Measurements from ENCODE around the gene RPS6KA5.

The RPS6KA5 gene

DNA sequence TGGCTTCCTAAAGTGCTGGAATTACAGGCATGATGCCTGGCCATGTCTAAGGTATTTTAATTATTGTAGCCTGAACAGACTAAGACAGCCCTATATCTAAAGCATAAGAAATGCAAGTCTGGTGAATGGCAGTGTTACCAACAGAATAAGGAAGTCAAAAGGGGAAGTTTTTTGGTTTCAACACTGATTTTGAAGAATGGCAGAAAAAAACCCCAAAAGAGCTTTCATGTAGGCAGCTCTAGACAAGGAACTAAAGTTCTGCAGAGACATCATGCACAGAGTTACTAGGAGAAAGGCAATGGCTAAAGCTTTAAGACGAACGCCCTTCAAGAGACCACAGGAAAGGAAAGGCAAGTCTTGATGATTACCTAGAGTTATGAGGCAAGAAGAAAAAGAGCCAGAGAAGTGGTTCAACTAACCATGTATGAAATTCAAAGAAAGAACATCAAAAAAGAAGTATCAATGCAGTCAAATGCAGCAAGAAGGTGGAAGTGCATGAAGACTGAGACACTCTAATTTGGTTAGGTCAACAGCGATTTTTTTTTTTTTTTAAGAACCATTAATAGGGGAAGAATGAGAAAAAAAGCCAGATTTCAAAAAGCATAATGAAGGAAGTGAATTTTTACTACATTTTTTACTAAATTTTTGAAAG, 50.8 kb downstream of the RPS6KA5 start:
- H3K27ac ChIP-seq = no peak overlapping the region
- H3K36me3 ChIP-seq = no peaks in the 10 kb centered on the region
- no peak for DNase-seq
- H3K9me3 ChIP-seq (ENCODE audit: severe bottlenecking) = no peaks in the 10 kb centered on the region
- TF ChIP-seq, protein P1, sequence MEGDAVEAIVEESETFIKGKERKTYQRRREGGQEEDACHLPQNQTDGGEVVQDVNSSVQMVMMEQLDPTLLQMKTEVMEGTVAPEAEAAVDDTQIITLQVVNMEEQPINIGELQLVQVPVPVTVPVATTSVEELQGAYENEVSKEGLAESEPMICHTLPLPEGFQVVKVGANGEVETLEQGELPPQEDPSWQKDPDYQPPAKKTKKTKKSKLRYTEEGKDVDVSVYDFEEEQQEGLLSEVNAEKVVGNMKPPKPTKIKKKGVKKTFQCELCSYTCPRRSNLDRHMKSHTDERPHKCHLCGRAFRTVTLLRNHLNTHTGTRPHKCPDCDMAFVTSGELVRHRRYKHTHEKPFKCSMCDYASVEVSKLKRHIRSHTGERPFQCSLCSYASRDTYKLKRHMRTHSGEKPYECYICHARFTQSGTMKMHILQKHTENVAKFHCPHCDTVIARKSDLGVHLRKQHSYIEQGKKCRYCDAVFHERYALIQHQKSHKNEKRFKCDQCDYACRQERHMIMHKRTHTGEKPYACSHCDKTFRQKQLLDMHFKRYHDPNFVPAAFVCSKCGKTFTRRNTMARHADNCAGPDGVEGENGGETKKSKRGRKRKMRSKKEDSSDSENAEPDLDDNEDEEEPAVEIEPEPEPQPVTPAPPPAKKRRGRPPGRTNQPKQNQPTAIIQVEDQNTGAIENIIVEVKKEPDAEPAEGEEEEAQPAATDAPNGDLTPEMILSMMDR (IDR thresholded peaks at IDR 0.05; ENCODE audit: low read depth, low read length) = no peak
- H3K27me3 ChIP-seq (ENCODE audit: insufficient read depth, low read depth, severe bottlenecking) = no peaks in the 10 kb centered on the region
- no peak overlapping the region for H3K4me3 ChIP-seq (ENCODE audit: low read depth, low read length)

DNA sequence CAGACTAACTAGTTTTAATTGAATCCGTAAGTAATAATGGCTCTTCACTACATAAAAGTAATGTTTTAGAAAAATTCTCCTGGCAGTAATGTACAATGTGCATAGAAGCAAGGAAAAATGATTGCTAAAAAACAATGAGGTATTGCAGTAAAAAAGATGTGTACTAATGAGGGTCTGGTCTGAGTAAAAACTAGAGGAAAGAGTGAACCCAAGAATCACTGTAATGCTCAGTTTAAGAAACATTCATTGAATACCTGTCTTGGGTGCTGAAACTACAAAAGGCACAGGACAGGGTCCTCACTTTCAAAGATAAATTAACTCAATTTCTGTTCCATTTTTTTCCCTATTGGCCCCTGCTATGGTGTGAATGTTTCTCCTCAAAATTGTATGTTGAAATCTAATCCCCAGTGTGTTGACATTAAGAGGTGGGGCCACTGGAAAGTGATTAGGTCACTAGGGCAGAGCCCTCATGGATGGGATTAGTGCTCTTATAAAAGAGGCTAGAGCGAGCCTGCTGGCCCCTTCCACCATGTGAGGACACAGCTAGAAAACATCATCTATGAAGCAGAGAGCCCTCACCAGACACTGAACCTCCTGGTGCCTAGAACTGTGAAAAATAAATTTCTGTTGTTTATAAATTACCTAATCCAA, 51.6 kb downstream of the RPS6KA5 start:
- Histone ChIP-seq H3K27ac (no peak overlapping the region), H3K9me3 (ENCODE audit: severe bottlenecking) (no peaks in the 10 kb centered on the region), H3K27me3 (ENCODE audit: insufficient read depth, low read depth, severe bottlenecking) (no peaks in the 10 kb centered on the region), H3K36me3 (no peaks in the 10 kb centered on the region), H3K4me3 (ENCODE audit: low read depth, low read length) (no peak overlapping the region)
- TF ChIP-seq, protein P1 (IDR thresholded peaks at IDR 0.05; ENCODE audit: low read depth, low read length) = no peak
- DNase-seq = no peak

- H3K4me3 ChIP-seq (ENCODE audit: low read depth, low read length) = no peak overlapping the region
- H3K27ac ChIP-seq = no peak overlapping the region
- no peaks in the 10 kb centered on the region for H3K9me3 ChIP-seq (ENCODE audit: severe bottlenecking)
- H3K36me3 ChIP-seq = no peaks in the 10 kb centered on the region
- DNase-seq = no peak
- H3K27me3 ChIP-seq (ENCODE audit: insufficient read depth, low read depth, severe bottlenecking) = no peaks in the 10 kb centered on the region
- TF ChIP-seq, protein P1 (IDR thresholded peaks at IDR 0.05; ENCODE audit: low read depth, low read length) = no peak
Observed at GRCh38 chr14:91005716-91006115, 54.7 kb downstream of the RPS6KA5 start.

DNA sequence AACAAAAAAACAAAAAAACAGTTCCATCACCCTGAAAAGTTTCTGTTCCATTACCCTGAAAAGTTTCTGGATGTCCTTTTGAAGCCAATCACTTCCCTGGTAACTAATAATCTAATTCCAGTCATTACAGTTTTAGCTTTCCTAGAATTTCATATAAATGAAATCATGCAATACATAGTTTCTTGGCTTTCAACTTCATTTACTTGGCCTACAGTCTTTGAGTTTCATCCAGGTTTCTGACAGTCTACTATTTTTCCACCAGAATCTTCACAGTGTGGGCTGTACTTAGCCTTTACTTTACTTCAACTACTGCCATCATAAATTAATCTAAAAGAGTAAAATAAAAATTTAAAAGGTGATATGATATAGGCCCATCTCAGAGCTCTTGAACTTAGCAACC, 55.5 kb downstream of the RPS6KA5 start:
- Histone ChIP-seq H3K27ac (no peak overlapping the region), H3K4me3 (ENCODE audit: low read depth, low read length) (no peak overlapping the region), H3K9me3 (ENCODE audit: severe bottlenecking) (no peaks in the 10 kb centered on the region), H3K27me3 (ENCODE audit: insufficient read depth, low read depth, severe bottlenecking) (no peaks in the 10 kb centered on the region), H3K36me3 (no peaks in the 10 kb centered on the region)
- TF ChIP-seq, protein P1 (IDR thresholded peaks at IDR 0.05; ENCODE audit: low read depth, low read length) = no peak
- DNase-seq = no peak

- H3K27me3 ChIP-seq (ENCODE audit: insufficient read depth, low read depth, severe bottlenecking) = no peaks in the 10 kb centered on the region
- H3K4me3 ChIP-seq (ENCODE audit: low read depth, low read length) = no peak overlapping the region
- DNase-seq = no peak
- TF ChIP-seq, protein P1 (IDR thresholded peaks at IDR 0.05; ENCODE audit: low read depth, low read length) = no peak
- H3K27ac ChIP-seq = no peak overlapping the region
- H3K9me3 ChIP-seq (ENCODE audit: severe bottlenecking) = no peaks in the 10 kb centered on the region
- H3K36me3 ChIP-seq = no peaks in the 10 kb centered on the region
Observed at GRCh38 chr14:90999299-90999698, 61.1 kb downstream of the RPS6KA5 start.

Measured in WERI-Rb-1 (cell line).